Mesodermal cell (in vitro differentiated cells): ENCODE measurements around the gene TOGARAM2.

Source experiments
- H3K27ac ChIP-seq: 2 replicates; pipeline ENCODE4 v1.7.0; 2013; ENCODE audit warnings: mild to moderate bottlenecking, low read depth, low read length, moderate library complexity; ENCODE audit not compliant: severe bottlenecking
- H3K36me3 ChIP-seq: 2 replicates; pipeline ENCODE4 v1.7.1; 2013; ENCODE audit warnings: mild to moderate bottlenecking, low read length, moderate library complexity; ENCODE audit not compliant: control insufficient read depth, insufficient read depth
- H3K4me1 ChIP-seq: one replicate; pipeline ENCODE4 v1.7.1; 2013; ENCODE audit warnings: mild to moderate bottlenecking, low read length; ENCODE audit not compliant: insufficient read depth, control insufficient read depth, poor library complexity, severe bottlenecking
- H3K4me3 ChIP-seq: 2 replicates; pipeline ENCODE4 v1.7.0; 2013; ENCODE audit warnings: low read length, control low read depth, mild to moderate bottlenecking; ENCODE audit not compliant: insufficient read depth, poor library complexity, severe bottlenecking; ENCODE audit errors: extremely low read depth
- H3K9me3 ChIP-seq: 2 replicates; pipeline ENCODE4 v1.7.1; 2013; ENCODE audit warnings: mild to moderate bottlenecking, low read length, moderate library complexity; ENCODE audit not compliant: control insufficient read depth
- WGBS, 2 experiments: methylation state at CpG; one replicate each; pipeline ENCODE4 v1.1.5; 2013; ENCODE audit warnings: missing lambda C conversion rate in 2 of 2; ENCODE audit not compliant: insufficient coverage in 2 of 2; 5-methylcytosine and 5-hydroxymethylcytosine counted together

TOGARAM2 gene

DNA sequence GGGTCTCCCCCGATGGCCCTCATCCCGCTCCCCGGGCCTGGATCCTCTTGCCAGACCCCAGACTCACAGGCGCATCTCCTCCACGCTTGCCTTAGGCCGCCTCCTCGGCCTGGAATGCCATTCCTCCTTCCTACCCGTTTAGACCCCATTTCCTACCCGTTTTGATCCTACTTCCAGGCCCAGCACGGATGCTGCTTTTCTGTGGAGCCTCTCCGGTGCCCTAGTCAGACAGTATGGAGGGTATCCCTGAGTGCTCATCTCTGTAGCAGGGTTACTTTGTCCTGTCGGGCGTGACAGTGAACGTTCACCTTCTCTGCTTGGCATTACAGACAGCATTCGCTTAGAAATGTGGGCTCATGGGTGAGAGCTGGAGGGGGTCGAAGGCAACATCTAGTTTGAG lies 9.3 kb downstream of the TOGARAM2 start:
- Histone ChIP-seq H3K4me1 (no peaks in the 10 kb centered on the region), H3K36me3 (no peaks in the 10 kb centered on the region)
- WGBS, 2 experiments: 82 to 85% methylated on average over 9 to 16 of the region's 16 CpGs

DNA sequence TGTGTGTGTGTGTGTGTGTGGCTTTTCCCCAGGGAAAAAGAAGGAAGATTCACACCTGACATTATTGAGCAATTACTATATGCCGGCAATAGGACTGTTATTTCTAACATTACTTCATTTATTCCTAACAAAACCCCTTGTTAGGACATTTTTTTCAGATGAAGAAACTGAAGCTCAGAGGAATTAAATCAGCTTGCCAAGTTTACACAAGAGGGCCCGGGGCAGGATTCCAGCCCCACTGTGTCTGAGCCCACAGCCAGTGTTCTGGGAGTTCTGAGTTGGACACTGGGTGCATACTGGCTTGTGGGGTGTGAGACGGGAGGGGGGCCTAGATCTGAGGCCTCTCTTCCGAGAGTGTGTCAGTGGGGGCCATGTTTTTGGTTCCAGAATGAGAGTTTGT lies 9.9 kb downstream of the TOGARAM2 start:
- Histone ChIP-seq H3K27ac (no peak overlapping the region), H3K4me1 (no peaks in the 10 kb centered on the region), H3K9me3 (no peaks in the 10 kb centered on the region), H3K36me3 (no peaks in the 10 kb centered on the region), H3K4me3 (no peak overlapping the region)
- 71 to 93% methylated on average over 1 to 3 of the region's 4 CpGs for WGBS, 2 experiments

More for the DNA sequence above, 9.3 kb downstream of the TOGARAM2 start:
- no peak overlapping the region for H3K4me3 ChIP-seq
- no peak overlapping the region for H3K27ac ChIP-seq
- no peaks in the 10 kb centered on the region for H3K9me3 ChIP-seq

DNA sequence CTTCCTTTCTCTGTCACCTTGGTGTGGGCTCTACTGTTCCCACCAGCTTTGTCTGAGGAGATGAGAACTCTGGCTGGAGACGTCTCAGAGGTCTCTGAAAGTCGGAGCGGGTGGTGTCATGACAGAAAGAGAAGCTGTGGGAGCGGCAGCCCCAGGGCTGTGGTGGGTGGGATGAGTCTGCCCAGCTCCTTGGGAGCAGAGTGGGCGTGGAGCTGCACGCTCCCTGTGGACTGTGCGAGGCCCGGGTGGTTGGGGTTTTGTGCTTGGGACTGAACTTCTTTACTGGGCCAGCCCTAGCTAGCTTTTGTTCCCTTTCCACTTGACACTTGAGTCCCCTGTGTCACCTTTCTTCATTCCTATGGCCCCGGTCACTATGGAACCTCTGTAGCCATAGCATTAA lies 10.4 kb downstream of the TOGARAM2 start:
- 91 to 99% methylated on average over 6 to 7 of the region's 9 CpGs for WGBS, 2 experiments
- H3K36me3 ChIP-seq: no peaks in the 10 kb centered on the region
- H3K9me3 ChIP-seq: no peaks in the 10 kb centered on the region
- H3K4me3 ChIP-seq: no peak overlapping the region
- H3K4me1 ChIP-seq: no peaks in the 10 kb centered on the region
- H3K27ac ChIP-seq: no peak overlapping the region

DNA sequence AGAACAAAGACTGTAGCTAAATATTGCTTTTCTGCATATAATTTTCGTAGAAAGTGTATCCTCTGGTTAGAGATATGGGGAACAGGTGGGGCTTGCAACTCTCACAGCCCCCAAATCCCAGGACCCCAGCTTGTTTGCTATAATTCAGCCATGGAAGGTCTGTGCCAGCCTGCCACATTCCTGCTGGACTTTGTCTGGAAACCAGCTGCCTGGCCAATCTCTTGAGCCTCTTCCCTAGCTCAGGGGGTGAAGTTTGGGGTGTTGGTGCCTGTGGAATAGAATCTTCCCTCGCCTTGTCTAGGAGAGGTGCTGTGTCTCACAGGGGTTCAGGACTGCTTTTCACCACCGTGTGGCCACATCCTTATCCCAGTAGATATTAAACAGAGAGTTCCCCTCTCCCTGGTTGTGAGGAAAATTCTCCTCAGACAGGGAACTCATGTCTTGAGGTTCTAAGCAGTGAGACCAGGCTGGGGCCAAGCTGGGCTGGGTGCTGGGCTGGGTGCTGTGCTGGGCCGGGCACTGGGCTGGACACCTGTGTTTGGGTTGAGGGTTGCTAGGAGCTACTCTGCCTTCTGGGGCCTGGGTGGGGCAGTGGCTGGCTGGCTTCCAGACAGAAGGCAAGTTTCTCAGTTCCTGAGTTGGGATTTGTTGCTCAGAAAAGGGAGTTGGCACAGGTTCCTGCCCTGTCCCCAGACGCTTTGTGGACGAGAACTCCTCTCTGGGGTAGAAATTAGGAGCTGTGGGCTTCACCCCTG lies 12.3 kb downstream of the TOGARAM2 start:
- Histone ChIP-seq H3K9me3 (no peaks in the 10 kb centered on the region), H3K4me3 (no peak overlapping the region), H3K36me3 (no peaks in the 10 kb centered on the region), H3K27ac (no peak overlapping the region), H3K4me1 (no peaks in the 10 kb centered on the region)
- 79 to 100% methylated on average over 1 to 3 of the region's 6 CpGs for WGBS, 2 experiments

DNA sequence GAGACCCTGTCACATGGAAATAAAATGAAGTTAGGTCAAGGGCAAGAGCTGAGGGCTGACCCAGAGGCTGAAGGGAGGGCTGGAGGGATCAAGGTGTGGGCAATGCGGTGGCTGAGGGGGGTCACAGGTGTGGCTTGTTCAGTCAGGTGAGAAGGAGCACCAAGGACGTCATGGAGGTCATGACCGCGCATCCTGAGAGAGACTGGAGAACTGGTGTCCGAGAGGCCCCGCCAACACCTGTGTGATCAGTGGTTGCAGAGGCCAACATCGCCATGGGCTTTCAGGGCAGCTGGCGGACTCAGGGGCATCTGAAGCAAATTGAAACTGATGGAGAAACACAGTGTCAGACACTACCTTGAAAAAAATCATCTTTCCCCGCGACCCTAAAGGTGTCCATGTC lies 13.0 kb downstream of the TOGARAM2 start:
- no peak overlapping the region for H3K27ac ChIP-seq
- no peaks in the 10 kb centered on the region for H3K9me3 ChIP-seq
- WGBS, 2 experiments: 92% methylated on average over 8 to 10 of the region's 10 CpGs
- no peak overlapping the region for H3K4me3 ChIP-seq
- H3K4me1 ChIP-seq: no peaks in the 10 kb centered on the region
- H3K36me3 ChIP-seq: no peaks in the 10 kb centered on the region

DNA sequence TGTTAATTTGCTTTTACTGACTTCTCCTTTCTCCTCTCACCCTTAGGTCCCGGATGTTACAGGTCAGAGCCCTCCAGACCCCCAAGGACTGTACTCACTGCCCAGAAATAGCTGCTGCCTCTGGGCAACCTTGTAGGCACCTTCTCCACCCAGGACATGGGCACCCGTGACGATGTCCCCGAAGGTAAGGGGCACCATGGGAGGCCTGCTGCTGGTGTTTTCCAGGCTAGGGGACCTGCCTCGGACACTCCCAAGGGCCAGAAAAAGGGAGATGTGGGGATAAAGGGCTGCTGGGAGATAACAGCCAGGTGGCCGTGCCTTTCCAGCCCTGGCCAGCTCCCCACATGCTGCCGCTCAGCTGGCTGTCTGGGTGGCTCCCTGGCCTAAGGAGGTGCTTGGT lies 13.6 kb downstream of the TOGARAM2 start:
- Histone ChIP-seq H3K9me3 (no peaks in the 10 kb centered on the region), H3K4me3 (no peak overlapping the region), H3K4me1 (no peaks in the 10 kb centered on the region), H3K36me3 (no peaks in the 10 kb centered on the region), H3K27ac (no peak overlapping the region)
- 82 to 90% methylated on average over 6 to 7 of the region's 7 CpGs for WGBS, 2 experiments

DNA sequence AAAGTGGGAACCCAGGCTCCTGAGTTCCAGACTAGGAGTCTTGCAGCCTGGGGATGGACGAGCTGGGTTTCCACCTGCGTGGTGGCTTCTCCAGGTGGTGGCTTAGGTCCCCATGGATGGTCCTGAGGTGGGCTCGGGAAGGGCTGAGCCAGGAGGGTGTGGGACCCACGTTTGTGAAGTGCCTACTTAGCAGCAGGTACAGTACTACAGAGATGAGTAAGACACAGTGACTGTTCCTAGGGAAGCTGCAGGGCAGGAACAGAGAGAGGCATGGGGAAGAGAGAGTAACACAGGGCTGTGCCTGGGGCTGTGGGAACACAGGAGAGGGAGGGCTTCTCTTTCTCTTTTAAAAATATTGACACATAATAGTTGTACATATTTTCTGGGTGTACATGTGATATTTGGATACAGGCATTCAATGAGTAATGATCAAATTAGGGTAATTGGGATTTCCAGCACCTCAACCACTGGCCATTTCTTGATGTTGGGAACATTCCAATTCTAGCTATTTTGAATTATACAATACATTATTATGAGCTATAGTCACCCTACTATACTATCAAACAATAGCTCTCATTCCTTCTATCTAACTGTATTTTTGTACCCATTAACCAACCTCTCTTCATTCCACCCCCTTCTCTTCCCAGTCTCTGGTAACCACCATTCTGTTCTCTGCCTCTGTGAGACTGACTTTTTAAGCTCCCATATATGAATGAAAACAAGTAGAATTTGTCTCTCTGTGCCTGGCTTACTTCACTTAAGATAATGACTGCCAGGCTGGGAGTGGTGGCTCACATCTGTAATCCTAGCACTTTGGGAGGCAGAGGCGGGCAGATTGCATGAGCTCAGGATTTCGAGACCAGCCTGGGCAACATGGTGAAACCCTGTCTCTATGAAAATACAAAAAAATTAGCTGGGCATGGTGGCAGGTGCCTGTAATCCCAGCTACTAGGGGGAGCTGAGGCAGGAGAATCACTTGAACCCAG lies 15.0 kb downstream of the TOGARAM2 start:
- WGBS, 2 experiments: 79 to 90% methylated on average over 5 of the region's 6 CpGs
- Histone ChIP-seq H3K36me3 (no peaks in the 10 kb centered on the region), H3K9me3 (no peaks in the 10 kb centered on the region), H3K4me1 (no peaks in the 10 kb centered on the region), H3K27ac (no peak overlapping the region), H3K4me3 (no peak overlapping the region)

DNA sequence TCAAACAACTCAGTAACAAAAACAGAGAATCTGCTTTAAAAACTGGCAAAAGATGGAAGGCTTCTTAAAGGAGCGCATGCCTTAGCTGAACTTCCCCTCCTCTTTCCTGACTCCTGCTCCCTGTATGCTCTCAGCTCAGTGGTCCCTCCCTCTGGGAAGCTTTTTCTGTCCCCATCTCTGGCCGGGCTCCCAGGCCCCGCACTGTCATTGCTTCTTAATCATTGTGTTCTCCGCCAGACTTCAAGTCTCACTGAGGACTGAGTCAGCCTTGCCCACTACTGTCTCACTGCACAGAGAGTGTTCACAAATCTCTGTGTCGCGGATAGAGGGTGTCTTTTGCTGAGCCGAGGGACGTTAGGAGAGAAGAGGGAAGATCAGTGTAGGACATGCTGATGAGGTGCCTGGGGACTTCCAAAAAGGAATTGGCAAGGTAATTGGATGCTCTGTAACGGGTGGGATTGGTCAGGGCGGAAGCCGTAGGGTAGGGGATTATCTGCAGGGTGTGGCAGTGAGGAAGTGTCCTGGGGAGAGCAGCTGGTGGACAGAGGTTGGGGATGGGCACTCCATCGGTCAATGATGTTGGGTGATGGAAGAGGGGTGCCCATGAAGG lies 16.2 kb downstream of the TOGARAM2 start:
- no peaks in the 10 kb centered on the region for H3K4me1 ChIP-seq
- H3K9me3 ChIP-seq: no peaks in the 10 kb centered on the region
- H3K36me3 ChIP-seq: no peaks in the 10 kb centered on the region
- H3K27ac ChIP-seq: no peak overlapping the region
- WGBS, 2 experiments: 74 to 78% methylated on average over 12 of the region's 12 CpGs
- H3K4me3 ChIP-seq: no peak overlapping the region

DNA sequence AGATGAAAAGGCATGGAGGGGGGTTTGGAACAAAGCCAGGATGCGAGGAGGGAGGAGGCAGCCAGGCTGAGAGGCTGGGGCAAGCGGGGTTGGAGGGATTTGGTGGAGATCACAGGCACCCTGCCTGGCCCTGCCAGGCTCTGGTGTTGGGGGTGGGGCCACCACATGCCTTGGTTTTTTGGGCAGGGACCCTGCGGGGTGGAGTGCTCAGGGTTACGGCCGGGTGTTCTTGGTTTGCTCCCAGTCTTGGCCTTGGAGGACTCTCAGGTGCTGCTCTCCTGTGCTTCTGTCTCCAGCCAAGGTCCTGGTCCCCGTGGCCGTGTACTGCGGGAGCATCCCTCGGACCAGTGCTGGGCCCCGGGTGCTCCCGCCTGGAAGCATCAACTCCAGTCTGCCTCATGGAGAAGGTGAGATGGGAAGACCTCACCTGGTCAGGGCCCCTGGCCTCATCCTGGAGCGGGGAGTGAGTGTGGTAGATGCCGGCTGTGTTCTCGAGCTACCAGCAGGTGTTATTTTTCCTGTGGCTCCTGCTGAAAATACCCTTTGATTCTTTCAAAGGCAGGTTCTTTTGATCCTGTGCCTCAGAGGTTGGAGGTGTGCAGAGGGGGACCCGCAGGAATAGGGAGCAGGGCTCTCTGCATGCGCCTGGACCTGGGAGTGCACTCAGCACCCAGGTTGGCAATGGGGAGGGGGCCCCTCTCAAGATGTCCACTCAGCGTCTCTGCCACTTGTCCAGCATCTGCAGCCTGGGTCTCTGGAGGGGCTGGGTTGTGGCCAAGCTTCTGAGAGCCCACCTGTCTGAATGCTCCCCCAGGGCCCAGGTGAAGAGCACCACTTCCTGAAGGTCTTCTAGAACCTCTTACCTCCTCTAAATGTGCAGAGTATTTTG lies 17.0 kb downstream of the TOGARAM2 start:
- Histone ChIP-seq H3K4me3 (no peak overlapping the region), H3K4me1 (no peaks in the 10 kb centered on the region), H3K36me3 (no peaks in the 10 kb centered on the region), H3K27ac (no peak overlapping the region), H3K9me3 (no peaks in the 10 kb centered on the region)
- WGBS, 2 experiments: 94 to 97% methylated on average over 12 to 16 of the region's 17 CpGs

DNA sequence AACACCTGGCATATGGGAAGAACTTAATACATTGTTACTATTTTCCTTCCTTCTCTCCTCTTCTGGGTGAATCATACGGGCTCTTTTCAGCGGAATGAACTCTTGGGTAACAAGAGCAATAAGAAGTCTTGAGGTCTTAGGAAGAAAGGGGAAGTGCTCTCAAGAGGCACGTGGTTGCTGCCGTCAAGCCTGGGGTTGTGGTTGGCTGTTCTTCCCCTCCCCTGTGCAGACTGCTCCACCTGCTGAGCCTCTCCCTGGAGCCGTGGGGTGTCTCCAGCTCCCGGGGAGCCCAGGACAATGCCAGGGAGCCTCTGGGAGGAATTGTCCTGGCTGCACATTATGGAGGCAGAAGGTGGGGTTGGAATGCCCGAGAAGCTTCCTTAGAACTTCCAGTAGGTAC lies 19.4 kb downstream of the TOGARAM2 start:
- Histone ChIP-seq H3K4me3 (no peak overlapping the region), H3K9me3 (no peaks in the 10 kb centered on the region), H3K27ac (no peak overlapping the region), H3K4me1 (no peaks in the 10 kb centered on the region), H3K36me3 (no peaks in the 10 kb centered on the region)
- WGBS, 2 experiments: 83% methylated on average over 1 of the region's 7 CpGs; no CpG with 5 or more reads in 1 of the 2 experiments
